Tibial nerve (tissue), 4 donors: ENCODE data around the gene REV1. TPM values are rescaled to one million over a fixed set of nuclear protein-coding genes. Genes with fewer than 3 reads are reported as not detected.

Experiments
- DNase-seq, 2 donors: peaks; one replicate each; pipeline ENCODE4 v3.0.0-alpha.2; 2019; ENCODE audit warnings: low spot score in 2 of 2
- H3K27ac ChIP-seq, 4 donors: fragments of 200-600 bp; sonication (generic) in 3 of 4; one replicate each; pipeline ENCODE4 v1.5.1; 2017 to 2019; ENCODE audit warnings: mild to moderate bottlenecking in 1 of 4
- H3K27me3 ChIP-seq, 2 donors: fragments of 200-600 bp; sonication (generic) in 1 of 2; one replicate each; pipeline versions ENCODE4 v1.5.1 to v1.6.0; 2017 to 2019
- H3K36me3 ChIP-seq, 3 donors: fragments of 200-600 bp; sonication (generic); one replicate each; pipeline ENCODE4 v1.5.1; 2018 to 2019
- H3K4me1 ChIP-seq, 4 donors: fragments of 200-600 bp; sonication (generic) in 3 of 4; one replicate each; pipeline ENCODE4 v1.5.1; 2017 to 2019
- H3K4me3 ChIP-seq, 4 donors: fragments of 200-600 bp; sonication (generic) in 3 of 4; one replicate each; pipeline ENCODE4 v1.5.1; 2017 to 2019; ENCODE audit warnings: mild to moderate bottlenecking in 1 of 4, moderate library complexity in 1 of 4
- H3K9me3 ChIP-seq, 4 donors: fragments of 200-600 bp; sonication (generic) in 3 of 4; one replicate each; pipeline ENCODE4 v1.5.1; 2017 to 2019
- EP300 ChIP-seq, 2 donors: sonication (generic); formaldehyde crosslinking; IDR thresholded peaks; one replicate each; pipeline ENCODE4 v1.6.1; 2017; ENCODE audit warnings: antibody characterized with exemption in 2 of 2, mild to moderate bottlenecking in 1 of 2
- POLR2A ChIP-seq, 2 donors: fragments of 450-650 bp; IDR thresholded peaks; one replicate each; pipeline ENCODE4 v1.6.1; 2017; ENCODE audit warnings: antibody characterized with exemption in 2 of 2, mild to moderate bottlenecking in 2 of 2, moderate library complexity in 2 of 2
- WGBS, 2 donors: methylation state at CpG; one replicate each; pipeline ENCODE4 v1.1.5; 2018; 5-methylcytosine and 5-hydroxymethylcytosine counted together
- total RNA-seq, 4 donors: library from RNA; depleted of rRNA; stranded (reverse); fragments of >200 nt; gene quantifications; one replicate each; pipeline ENCODE4 v1.1.0, GENCODE V29; 2016
- TF ChIP-seq, protein P1 (sequence below), 5 experiments: fragments of 200-600 bp in 3 of 5; fragments of 450-650 bp in 2 of 5; sonication (generic) in 3 of 5; IDR thresholded peaks; one replicate each; pipeline ENCODE4 v1.5.1; 2016 to 2019; ENCODE audit warnings: antibody characterized with exemption in 5 of 5, mild to moderate bottlenecking in 3 of 5, moderate library complexity in 2 of 5

The REV1 gene
- total RNA-seq, 4 donors from 2014 or later = 38.2 to 93.5 (median 64.6) TPM

DNA sequence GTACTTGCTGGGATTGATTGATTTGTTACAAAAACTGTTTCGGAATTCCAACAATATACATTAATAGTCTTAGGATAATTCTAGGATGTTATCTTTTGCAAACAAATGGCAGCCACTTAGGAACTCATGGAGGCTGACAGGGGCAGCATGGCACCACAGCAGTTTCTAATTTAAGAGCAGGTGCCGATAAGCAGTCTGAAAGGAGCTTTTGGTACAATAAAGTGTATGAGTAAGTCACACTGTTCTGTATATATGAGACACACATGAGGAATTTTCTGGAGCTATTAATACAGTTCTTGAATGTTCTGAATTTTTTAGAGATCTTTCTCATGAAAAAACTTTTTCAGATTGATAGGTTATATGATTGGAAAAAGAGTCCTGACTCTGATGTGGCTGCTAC is 100.4 kb downstream of the REV1 start:
- 39 to 60% methylated on average over 2 of the region's 2 CpGs for WGBS, 2 donors
- H3K4me1 ChIP-seq = no peaks in the 10 kb centered on the region
- H3K4me3 ChIP-seq = no peak overlapping the region
- no peaks in the 10 kb centered on the region for H3K9me3 ChIP-seq
- H3K36me3 ChIP-seq = peaks cover 0 to 63% (median 10%) of the 10 kb centered on the region in 3 donors
- TF ChIP-seq EP300 (IDR thresholded peaks at IDR 0.05) (no peak), POLR2A (IDR thresholded peaks at IDR 0.05) (no peak)
- TF ChIP-seq, protein P1, sequence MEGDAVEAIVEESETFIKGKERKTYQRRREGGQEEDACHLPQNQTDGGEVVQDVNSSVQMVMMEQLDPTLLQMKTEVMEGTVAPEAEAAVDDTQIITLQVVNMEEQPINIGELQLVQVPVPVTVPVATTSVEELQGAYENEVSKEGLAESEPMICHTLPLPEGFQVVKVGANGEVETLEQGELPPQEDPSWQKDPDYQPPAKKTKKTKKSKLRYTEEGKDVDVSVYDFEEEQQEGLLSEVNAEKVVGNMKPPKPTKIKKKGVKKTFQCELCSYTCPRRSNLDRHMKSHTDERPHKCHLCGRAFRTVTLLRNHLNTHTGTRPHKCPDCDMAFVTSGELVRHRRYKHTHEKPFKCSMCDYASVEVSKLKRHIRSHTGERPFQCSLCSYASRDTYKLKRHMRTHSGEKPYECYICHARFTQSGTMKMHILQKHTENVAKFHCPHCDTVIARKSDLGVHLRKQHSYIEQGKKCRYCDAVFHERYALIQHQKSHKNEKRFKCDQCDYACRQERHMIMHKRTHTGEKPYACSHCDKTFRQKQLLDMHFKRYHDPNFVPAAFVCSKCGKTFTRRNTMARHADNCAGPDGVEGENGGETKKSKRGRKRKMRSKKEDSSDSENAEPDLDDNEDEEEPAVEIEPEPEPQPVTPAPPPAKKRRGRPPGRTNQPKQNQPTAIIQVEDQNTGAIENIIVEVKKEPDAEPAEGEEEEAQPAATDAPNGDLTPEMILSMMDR (IDR thresholded peaks at IDR 0.05) = no peak
- H3K27ac ChIP-seq = no peak overlapping the region
- H3K27me3 ChIP-seq = no peaks in the 10 kb centered on the region
- no peak for DNase-seq

DNA sequence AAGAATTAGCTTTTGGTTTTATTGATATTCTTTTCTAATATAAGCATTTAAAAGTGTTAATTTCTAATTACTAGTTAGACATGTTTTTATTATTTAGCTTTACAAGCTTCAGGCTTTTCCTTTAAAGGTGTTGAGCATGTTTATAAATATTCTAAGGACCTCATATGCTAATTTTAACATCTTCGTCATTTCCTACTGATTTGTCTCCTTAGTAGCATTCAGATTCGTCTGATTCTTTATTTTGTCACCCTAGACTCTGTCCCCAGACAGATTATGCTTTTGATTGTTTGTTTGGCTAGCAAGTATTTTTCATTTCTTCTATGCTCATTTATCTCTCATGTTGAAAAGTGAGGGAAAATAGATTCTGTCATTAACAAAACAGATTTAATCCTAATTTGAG is 100.9 kb downstream of the REV1 start:
- TF ChIP-seq POLR2A (IDR thresholded peaks at IDR 0.05) (no peak), EP300 (IDR thresholded peaks at IDR 0.05) (no peak)
- TF ChIP-seq, protein P1 (IDR thresholded peaks at IDR 0.05) = no peak
- no peak for DNase-seq
- Histone ChIP-seq H3K4me3 (no peak overlapping the region), H3K9me3 (no peaks in the 10 kb centered on the region), H3K27ac (no peak overlapping the region), H3K4me1 (no peaks in the 10 kb centered on the region), H3K36me3 (peaks cover 0 to 63% (median 5%) of the 10 kb centered on the region in 3 donors), H3K27me3 (no peaks in the 10 kb centered on the region)
- WGBS, 2 donors = 78 to 85% methylated on average over 2 of the region's 2 CpGs

- no peaks in the 10 kb centered on the region for H3K27me3 ChIP-seq
- no peaks in the 10 kb centered on the region for H3K4me1 ChIP-seq
- 97 to 99% methylated on average over 2 of the region's 2 CpGs for WGBS, 2 donors
- no peak overlapping the region for H3K4me3 ChIP-seq
- no peaks in the 10 kb centered on the region for H3K9me3 ChIP-seq
- peaks cover 0 to 56% (median 0%) of the 10 kb centered on the region in 3 donors for H3K36me3 ChIP-seq
- TF ChIP-seq POLR2A (IDR thresholded peaks at IDR 0.05) (no peak), EP300 (IDR thresholded peaks at IDR 0.05) (no peak)
- TF ChIP-seq, protein P1 (IDR thresholded peaks at IDR 0.05) = no peak
- H3K27ac ChIP-seq = no peak overlapping the region
- DNase-seq = no peak
These were observed 103.8 kb downstream of the REV1 start for GRCh38 chr2:99386011-99386410.

DNA sequence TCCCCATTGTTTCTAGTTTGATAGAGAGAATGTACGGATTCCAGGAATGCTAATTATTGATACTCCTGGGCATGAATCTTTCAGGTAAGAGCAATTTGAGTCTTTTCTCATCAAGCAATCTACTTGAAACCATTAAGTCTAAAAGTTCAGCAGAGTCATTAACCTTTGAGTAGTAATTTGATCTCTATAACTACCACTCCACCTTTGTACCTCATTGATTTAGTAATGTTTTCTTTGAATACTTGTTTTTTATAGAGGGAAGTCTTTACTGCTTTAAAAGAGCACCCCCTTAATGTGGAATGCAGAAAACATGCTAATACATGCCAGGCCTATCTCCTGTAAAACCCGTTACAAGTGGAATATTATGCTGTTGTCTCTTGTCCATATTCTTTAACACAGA is 107.7 kb downstream of the REV1 start:
- 95 to 96% methylated on average over 2 of the region's 2 CpGs for whole genome bisulfite sequencing, 2 donors
- TF ChIP-seq POLR2A (IDR thresholded peaks at IDR 0.05) (no peak), EP300 (IDR thresholded peaks at IDR 0.05) (no peak)
- TF ChIP-seq, protein P1 (IDR thresholded peaks at IDR 0.05) = no peak
- Histone ChIP-seq H3K36me3 (peaks cover 0 to 77% (median 8%) of the 10 kb centered on the region in 3 donors), H3K27me3 (no peaks in the 10 kb centered on the region), H3K27ac (no peak overlapping the region), H3K4me1 (no peaks in the 10 kb centered on the region), H3K9me3 (no peaks in the 10 kb centered on the region), H3K4me3 (no peak overlapping the region)
- DNase-seq = no peak

DNA sequence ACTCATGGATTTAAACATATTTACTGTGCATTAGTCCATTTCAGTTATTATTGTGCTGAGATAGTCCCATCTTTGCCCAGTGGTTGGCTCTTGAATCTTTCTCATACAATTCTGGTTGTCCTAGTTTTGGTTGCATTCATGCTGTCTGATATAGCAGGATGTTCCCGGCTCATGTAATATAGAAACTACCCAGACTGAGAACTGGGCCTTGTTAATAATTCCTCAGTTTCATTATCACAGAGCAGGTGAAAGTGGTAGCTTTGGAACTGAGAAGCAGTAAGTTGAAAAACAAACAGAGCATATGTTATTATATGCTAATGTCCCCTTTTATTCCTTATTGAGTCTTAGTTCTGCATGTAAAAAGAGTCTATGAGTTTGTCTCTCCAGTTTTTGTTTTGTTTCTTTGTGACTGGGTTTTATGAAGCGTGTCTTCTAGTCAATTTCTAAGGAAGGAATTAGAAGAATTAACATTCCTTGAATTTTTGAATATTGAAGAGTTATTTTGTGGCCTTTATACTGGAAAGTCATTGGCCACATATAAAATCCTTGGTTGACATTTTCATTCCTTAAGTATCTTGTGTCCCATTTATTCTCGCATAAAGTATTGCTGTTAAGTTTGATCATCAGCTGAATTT is 109.3 kb downstream of the REV1 start:
- TF ChIP-seq, protein P1 (IDR thresholded peaks at IDR 0.05) = no peak
- TF ChIP-seq POLR2A (IDR thresholded peaks at IDR 0.05) (no peak), EP300 (IDR thresholded peaks at IDR 0.05) (no peak)
- H3K4me1 ChIP-seq = no peaks in the 10 kb centered on the region
- no peaks in the 10 kb centered on the region for H3K9me3 ChIP-seq
- H3K36me3 ChIP-seq = peaks cover 0 to 84% (median 8%) of the 10 kb centered on the region in 3 donors
- H3K4me3 ChIP-seq = no peak overlapping the region
- no peaks in the 10 kb centered on the region for H3K27me3 ChIP-seq
- DNase-seq = no peak
- peak overlapping the region in 1 of 4 donors; percentile 8 for H3K27ac ChIP-seq
- 52 to 56% methylated on average over 3 of the region's 3 CpGs for WGBS, 2 donors
